Head of caudate nucleus (tissue), 42 donors: ENCODE results near the gene LCP1.

Experiments used
- DNase-seq, 42 donors: peaks; one replicate each; pipeline versions ENCODE4 v3.0.0 to v3.0.0-alpha.2; 2020 to 2021; ENCODE audit warnings: mixed read lengths in 7 of 42
- intact Hi-C: fragments of 100-400 bp; cut with DNase I; formaldehyde crosslinking; loops from one replicate; pipeline ENCODE4 v1.15.0; 2022

The LCP1 gene

DNA sequence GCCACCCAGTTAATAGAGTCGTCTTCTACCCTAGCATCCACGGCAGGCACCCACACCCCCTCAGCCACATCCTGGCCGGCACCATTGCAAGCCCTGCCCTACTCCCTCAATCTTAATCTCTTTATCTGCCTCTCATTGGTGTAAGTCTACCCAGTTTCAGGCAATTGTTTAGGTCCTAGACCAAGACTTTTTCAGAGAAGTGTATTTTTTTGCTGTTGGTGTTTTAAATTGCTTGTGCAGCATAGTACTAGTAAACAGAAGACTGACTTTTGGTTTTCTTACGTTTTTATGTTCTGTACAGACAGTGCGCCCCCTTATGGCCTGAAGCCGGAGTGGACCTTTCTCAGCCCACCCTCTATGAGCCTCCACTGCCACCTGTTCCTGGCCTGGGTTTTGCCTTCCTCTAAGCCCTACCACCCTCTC lies 2.3 kb upstream of the LCP1 start:
- DNase-seq = peak in 22 of 42 donors; percentile 17 to 70 (median 30)
- intact Hi-C loops = no loop called here

DNA sequence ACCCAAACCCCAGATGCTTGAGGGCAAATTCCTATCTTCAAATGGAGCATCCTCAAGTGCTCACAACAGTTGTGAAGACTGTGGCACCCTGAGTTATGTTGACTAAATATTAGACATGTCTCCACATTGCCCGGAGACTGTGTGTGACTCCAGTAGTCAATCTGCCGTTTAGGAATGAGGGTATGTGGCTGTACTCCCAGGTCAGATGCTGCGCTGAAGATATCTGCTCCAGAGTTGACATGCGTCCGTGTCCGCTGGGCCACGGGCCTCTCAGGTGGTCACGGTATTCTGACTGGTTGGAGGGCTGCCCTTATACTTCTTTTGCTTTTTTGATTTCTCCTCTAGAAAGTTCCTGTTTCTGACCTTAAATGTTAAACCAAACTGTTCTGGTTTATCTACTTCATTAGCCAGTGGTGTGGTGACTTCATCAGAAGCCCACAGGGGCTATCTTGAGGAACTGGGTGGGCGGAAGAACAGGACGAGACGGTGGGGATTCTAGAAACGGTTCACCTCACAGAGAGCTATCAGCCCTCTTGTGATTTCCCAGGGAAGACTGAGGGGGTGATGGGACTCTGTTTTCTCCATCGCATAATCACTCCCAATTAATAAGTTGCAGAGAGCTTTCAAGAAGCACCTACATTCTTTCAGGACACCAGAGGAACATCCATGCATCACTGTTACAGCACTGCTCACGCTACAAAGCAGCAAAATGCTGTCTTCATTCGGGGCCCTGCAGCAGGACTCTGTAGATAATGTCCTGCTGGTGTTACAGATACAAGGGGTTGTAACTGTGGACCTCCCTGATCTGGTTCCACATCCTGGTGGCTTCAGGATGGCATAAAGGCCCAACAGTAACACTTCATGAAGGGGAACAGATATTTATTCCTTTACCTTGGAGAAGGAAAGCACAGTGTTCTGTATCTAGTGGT lies 1.3 kb upstream of the LCP1 start:
- DNase-seq = no peak
- intact Hi-C loops = no loop called here

DNA sequence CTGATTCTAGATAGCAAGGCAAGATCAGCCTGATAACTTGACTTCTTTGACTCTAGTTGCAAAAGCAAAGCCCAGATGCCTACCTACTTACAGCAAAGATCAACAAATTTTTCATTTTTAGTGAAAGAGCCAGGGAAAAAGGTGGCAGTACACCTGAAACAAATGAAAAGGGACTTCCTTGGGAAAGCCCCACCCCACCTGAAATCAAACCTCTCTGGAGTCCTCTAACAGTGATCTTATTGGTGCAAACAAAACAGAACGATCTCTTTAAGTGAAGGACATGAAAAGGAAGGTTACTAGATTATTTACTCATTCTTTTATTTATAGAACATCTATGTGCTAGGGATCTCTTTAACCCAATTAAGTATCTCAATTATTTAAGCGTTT lies 507 bp upstream of the LCP1 start:
- intact Hi-C loops = no loop called here
- no peak for DNase-seq

DNA sequence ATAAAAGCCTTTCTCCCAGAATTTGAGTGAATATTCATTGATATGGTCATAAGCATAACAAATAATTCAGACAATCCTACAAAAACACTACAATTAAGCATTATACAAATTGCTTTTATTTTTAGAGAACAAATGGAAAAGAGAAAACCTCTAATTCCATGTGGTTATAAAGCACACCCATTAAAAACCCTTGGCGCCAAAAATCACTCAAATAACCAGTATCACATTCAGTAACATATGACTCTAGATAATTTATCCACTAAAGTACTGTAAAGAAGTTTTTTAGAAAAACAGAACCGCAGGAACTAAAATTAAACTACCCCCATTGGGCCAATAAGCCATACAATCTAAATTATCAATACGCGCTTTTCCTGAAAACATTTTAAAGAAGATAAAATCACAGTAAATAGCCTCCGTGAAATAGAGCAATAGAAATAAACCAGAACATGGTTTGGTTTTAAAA lies 569 bp downstream of the LCP1 start:
- DNase-seq = no peak
- intact Hi-C loops = no loop called here

DNA sequence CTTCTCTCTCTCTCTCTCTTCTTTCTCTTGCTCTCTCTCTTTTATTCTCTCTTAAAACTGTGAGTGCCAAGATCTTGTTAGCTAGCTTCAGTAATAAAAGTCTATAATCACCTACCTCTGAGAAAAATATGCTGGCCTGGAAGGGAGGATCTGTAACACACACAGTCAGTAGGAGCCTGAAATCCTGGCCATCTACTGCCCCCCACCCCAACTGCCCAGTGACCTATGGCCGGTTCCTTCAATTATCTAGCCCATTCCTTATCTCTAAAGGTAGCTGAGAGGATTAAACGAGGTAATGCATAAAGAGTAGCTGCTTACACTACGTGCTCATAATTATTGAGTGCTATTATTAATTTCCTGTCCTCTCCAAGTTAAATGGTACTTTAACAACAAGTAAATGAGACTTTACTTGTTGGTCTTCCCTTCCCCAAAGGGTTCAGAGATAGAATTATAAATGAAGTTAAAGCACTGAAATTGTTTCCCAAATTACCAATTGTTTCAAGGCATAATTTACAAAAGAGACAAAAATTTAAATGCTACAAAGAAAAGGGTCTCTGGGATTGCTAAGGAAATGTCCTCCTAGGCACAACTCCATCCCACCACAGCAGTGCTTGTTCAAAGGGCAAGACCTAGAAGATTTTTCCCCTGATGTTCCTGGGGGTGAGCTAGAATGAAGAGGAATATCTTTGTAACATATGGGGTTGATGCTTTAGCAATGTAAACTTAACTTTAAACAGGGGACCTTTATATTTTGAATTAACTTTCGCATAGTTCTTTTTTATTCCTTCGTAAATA lies 1.8 kb downstream of the LCP1 start:
- no peak for DNase-seq
- intact Hi-C loops = no loop called here

DNA sequence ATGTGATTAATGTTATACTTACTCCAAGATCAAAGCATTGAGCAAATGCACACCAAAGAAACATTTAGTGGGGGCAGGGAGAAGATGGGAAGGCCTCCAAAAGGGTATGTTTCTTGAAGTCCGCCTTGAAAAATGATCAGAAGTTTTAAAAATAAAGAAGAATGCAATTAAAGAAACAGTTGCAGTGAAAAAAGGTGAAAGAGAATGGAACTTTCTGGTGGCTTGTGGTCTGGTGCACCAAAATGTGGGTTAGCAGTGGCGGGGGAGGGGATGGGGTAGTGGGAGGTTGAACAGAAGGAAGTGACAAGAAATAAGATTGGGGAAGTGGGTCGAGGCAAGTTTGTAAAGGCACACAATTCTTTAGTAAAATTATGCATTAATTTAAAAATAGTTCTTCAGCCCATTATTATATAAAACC lies 2.5 kb downstream of the LCP1 start:
- intact Hi-C loops = no loop called here
- DNase-seq = peak in 18 of 42 donors; percentile 11 to 63 (median 27)

DNA sequence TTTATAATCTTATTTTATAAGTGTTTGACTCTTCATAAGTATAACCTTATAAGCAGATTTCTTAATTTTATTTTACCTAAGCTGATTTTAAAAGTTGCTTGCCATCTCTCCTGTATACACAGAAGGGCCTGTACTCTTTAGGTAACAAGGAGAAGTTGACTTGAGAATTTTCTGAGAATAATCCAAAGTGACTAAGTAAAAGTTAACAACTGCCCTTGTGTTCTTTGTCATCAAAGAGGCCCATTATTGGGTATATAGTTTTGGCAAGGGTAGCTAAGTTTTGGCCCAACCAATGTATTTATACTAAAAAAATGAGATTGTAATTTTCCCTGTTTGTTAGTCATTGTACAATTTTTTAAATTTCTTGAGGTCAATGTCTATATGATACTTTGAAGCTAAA lies 3.2 kb downstream of the LCP1 start:
- intact Hi-C loops = no loop called here
- DNase-seq = no peak

DNA sequence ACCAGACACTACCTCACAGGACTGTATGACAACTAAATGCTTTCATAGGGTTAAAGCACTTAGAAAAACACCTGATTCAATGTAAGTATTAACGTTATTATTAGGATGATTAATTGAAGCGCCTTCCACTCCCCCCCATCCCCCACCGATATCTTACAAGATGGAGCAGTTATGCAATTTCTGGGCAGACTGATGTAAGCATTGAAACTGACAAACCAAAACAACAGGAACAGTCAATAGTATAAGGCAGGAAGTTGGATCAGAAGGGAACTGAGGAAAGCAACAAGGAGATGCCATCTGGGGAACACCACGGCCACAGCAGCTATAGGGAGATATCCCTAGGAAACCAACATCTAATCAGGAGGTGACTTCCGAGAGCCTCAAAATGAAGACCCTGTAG lies 3.8 kb downstream of the LCP1 start:
- intact Hi-C loops = no loop called here

DNA sequence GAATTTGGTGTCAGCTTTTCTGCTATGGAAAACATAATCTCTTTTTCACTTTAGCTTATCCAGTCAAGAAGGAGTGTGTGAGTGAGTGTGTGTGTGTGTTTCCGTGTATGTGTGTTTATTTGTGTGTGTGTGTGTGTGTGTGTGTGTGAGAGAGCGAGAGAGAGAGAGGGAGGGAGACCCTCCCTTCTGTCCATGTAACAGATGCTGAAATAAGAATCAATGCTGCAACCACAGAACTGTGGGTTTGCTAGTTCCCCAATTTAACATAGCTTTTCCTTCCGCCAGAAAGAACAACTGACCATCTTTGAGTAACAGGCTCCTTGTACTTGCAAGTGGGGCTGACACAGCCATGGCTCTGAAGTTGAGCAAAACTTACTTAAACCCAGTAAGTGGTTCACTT lies 5.2 kb downstream of the LCP1 start:
- intact Hi-C loops = no loop called here
- DNase-seq = peak in 4 of 42 donors; percentile 16 to 24 (median 17)

More for the DNA sequence above, 3.8 kb downstream of the LCP1 start:
- no peak for DNase-seq

DNA sequence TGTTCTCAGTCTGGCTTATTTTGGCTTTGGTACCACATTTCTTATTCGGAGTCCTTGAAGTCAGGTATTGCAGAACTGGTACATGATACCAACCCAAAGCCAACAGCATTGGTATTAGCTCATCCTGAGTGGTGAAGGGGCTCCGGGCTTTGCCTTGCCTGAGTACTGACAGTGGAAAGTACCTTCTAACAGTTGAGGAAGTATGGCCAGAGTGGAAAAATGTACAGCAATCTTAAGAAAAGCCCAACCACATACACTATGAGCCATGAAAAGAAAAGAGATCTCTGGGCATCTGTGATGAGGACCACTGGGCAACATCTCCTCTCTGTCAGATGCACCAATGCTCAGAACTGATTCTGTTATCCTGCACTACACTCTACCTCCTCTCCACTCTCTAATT lies 8.3 kb downstream of the LCP1 start:
- no peak for DNase-seq
- intact Hi-C loops = no loop called here

DNA sequence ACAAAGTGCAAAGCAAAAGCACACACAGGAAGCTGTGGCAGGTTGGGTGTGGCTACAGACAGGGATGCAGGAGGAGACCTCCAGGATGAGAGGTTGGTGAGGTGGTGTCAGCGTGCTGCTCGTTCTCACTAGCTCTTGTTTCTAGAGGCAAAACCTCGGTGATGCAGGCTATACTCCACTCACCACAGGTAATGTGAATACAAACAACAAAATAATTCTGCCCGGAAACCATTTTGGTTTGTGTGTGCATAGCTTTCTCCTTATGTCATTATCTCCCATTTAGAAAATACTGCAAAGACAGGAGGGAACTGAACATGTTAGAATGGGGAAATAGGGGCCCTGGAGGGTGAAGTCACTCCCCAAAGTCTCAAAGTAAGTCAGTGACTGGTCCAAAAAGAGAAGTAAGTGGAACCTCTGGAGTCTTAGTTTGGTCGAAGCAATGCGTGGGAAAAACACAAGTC lies 9.4 kb downstream of the LCP1 start:
- intact Hi-C loops = no loop called here
- no peak for DNase-seq

DNA sequence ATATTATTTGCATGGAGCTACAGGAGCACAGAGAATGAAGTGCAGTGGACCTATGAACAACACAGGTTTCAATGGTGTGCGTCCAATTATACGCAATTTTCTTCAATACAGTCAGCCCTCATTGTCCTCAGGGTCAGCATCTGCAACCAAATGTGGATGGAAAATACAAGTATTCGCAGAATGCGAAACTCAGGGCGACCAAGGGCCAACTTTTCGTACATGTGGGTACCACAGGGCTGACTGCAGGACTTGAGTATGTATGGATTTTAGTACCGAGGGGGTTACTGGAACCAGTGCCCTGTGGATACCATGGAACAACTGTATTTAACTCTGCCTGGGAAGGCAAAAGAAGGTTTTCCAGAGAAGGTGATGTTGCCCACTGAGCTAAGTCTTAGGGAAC lies 10.2 kb downstream of the LCP1 start:
- DNase-seq = no peak
- intact Hi-C loops = no loop called here

DNA sequence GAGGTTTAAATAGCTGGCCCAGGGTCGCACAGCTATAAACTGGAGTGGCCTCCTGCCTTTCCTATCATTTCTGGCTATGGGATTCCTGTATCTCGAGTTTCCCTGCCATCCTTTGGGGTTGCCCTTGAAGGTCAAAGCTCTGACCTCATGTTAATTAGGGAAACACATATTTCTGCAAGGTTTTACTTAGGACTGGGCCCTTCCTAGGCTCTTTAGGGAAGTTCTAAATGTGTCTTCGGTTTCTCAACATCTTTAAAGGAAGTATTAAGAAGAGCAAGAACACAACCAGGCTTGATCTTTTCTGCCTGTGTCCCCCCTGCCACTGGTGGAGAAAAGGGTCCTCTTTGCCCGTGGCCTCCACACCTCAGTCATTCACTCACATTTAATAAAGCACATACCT lies 10.8 kb downstream of the LCP1 start:
- no peak for DNase-seq
- intact Hi-C loops = no loop called here

DNA sequence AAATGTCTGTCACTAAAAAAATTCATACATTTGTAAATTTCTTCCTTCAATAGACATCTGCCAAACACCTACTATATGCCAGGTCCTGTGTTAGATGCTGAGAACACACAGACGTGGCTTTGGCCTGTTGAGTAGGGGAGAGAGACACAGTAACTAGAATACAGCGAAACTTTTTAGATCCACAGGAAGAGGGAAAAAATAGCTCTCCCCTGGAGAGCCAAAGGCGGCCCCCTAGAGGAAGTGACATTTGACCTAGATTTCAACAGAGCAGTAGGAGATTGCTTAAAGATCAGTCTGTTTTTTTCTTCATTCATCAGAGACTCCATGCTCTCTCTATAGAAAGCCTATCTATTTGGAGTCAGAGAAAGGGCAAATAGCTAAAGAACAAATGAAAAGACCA lies 11.3 kb downstream of the LCP1 start:
- DNase-seq = no peak
- intact Hi-C loops = no loop called here

DNA sequence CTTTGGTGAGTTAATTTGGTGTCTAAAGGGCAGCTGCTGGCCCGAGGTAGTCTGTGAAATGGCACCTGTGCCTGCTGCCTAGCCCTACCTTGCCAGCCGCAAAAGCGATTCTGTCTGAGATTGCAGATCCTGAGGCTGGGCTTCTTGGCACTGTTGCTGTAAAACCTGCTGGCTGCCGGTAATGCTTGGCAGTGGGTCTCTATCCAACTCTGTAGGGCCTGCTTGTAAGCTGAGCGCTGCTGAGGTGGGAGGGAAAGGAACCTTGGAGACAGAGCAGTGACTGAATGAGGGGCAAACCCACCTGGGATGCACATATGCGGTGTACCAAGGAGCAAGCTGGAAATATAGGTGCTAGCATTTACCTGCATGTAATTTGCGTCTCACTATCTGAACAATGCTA lies 11.7 kb downstream of the LCP1 start:
- intact Hi-C loops = no loop called here
- DNase-seq = no peak

DNA sequence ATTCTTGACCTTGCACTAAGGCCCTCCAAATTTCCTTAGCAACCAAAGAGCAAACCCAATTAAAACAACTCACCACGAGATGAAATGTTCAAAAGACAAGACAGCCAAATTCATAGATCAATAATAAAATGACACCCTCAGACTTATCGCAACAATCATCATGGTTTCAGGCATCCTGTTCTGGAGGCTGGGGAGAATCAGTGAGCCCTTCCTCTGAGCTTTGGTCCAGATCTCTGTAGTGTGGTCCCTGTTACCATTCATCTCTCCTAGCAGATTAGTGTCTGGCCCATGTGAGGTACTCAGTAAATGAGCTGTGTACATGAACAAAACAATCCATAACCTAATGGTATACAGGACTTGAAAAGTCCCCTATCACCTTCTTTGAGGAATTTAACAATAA lies 12.2 kb downstream of the LCP1 start:
- intact Hi-C loops = no loop called here
- no peak for DNase-seq

DNA sequence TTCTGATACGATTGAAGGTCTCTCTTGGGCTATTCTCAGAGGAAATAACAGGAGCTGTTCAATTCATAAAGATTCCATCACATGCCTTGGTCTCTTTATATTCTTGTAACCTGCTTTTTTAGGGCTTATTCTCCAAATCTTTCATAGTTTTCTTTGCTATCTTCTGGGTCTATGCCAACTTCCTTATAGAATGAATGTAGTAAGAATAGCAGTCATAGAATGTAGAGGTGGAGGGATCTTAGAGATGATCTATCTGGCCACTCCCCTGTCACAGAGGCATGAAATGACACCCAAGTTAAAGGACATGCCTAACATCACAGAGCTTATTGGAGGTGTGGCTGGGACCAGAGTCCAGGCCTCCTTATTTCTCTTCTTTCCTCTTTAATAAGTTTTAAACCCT lies 13.2 kb downstream of the LCP1 start:
- intact Hi-C loops = no loop called here
- DNase-seq = no peak

DNA sequence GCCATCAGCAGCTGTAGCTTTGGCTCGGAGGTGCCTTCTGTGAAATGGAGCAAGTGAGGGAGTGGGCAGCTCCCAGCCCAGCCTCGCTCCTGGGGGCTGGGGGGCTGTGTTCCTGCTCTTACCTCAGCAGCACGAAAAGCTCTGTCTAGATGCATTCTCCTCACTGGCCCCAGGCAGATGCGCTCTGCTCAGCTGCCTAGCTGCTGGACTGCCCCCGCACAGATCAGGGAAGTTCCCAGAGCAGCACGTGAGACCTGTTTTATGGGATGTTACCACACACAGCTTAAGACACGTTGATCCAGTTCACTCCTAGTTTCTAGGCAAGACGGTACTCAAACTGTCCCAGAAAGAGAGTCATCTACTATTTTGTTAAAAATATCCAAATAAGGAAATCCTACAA lies 13.6 kb downstream of the LCP1 start:
- DNase-seq = peak in 3 of 42 donors; percentile 25 to 33 (median 31)
- intact Hi-C loops = no loop called here

DNA sequence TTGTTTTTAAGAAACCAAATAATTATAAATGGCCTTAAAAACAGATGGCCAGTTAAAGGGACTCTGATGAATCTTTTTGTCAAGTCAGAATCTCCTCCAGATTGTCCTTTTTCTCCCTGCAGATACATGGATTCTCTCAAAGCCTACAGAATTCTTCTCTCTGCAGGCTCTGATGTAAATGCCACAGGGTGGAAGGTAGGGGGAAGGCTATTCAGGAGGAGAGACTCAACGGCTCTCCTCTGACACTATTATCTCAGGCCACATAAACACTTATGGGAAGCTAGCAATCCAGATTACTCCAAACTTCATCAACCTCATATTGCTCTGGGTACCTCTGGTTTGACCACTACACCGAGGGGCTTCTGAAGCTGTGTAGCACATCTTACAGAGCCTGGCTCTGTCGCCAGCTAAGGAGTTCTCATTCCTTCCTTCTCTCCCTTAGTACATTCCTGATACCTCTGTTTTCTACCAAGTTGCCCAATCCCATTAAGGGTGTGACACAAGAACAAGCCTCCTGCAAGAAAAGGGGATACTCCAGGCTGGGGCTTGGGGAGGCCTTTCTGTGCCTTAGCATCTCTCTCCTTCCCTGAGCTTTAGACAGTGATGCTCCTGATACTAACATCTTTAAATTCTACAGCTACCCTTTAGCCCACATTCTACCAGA lies 14.9 kb downstream of the LCP1 start:
- DNase-seq = no peak
- intact Hi-C loops = no loop called here

DNA sequence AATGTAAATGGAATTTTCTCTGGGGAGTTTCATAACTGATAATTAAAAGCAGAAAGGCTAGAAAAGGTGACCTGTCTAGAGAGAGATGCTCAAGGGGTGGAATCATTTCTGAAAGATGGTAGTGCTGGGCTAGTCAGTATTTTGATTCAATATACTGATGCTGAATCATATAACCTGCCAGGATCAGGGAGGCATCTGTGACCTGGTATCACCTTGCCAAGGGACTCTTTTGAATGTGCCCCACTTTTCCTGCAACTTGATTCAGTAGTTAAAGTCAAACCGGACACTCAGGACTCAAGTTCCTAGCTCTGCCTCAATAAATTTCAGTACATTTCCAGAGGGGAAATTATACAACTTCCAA lies 15.8 kb downstream of the LCP1 start:
- intact Hi-C loops = no loop called here
- no peak for DNase-seq
